Measurements from ENCODE around the gene MAP4.

The MAP4 gene

GRCh38 chr3:47856669-47857068 is 159.5 kb downstream of the MAP4 start:
- TF ChIP-seq CTCF (IDR thresholded peaks at IDR 0.05; ENCODE audit: extremely low read depth, insufficient read depth, missing control alignments): no peak
- DNase-seq (ENCODE audit: low spot score): no peak
- in situ Hi-C loops (cut with MboI; ENCODE audit: low pct_unique_long_range_greater_than_20kb, low sequenced_read_pairs, unreplicated experiment): no loop called here

DNA sequence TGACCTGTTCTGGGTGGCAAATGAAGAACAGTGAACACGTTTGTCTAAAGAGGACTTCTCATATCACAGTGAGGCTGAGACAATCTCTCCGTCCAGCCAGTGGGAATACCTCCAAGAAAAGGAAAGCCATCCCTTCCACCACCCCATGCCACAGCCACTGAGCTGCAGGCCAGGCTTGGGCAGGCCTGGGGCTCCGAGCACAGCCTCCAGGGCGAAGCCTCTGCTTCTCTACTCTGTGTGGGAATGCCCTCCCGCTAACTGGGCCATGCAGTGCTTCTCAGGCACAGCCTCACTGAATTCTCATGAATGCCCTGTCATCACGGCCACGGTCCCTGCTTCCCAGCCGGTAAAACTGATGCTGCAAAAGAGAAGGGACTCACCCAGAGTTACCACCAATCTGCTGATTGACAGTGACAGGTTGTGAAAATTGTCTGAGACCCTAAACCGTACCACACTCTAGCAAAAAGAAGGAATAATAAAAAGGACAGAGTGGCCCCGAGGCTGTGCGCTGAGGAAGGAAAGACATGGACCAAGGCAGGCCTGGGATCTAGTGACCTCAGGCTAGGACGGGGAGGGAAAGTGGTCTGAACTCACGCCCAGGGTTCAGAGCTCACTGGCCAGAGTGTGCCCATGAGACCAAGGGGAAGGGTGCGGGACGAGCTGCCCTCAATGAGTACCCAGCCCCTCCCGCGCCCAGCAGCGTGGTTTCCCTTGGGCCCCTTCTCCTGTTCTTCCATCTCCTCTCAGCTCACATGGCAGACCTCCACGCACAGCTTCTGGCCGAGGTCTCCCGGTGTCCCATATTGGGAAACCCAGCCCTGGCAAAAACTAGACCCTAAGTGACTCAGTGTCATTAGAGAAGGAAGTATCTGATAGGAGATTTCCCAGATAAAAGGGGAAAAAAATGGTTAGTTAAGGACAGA is 160.5 kb downstream of the MAP4 start:
- DNase-seq (ENCODE audit: low spot score): no peak
- in situ Hi-C loops (cut with MboI; ENCODE audit: low pct_unique_long_range_greater_than_20kb, low sequenced_read_pairs, unreplicated experiment): no loop called here

GRCh38 chr3:47854720-47855455 is 161.3 kb downstream of the MAP4 start:
- TF ChIP-seq CTCF (IDR thresholded peaks at IDR 0.05; ENCODE audit: extremely low read depth, insufficient read depth, missing control alignments): no peak
- in situ Hi-C loops (cut with MboI; ENCODE audit: low pct_unique_long_range_greater_than_20kb, low sequenced_read_pairs, unreplicated experiment): no loop called here
- DNase-seq (ENCODE audit: low spot score): no peak

More for the DNA sequence above, 160.5 kb downstream of the MAP4 start:
- TF ChIP-seq CTCF (IDR thresholded peaks at IDR 0.05; ENCODE audit: extremely low read depth, insufficient read depth, missing control alignments): no peak

DNA sequence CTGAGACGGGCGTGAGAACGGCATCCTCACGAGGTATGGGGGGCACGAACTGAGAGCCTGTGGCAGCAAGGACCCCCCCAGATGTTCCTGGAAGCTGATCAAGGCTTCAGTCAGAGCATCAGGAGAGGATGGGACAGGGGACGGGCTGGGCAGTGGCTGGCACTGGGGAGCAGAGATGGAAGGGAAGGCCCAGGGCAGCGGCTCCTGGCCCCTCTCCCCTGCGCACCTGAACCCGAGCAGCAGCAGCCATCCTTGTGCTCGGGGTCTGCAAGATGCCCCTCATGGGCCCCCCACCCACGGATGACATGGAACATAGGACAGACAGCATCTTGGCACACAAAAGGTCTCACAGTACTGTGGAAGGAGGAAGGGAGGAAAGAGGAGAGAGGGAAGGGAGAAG is 161.9 kb downstream of the MAP4 start:
- no peak for DNase-seq (ENCODE audit: low spot score)
- no peak for TF ChIP-seq CTCF (IDR thresholded peaks at IDR 0.05; ENCODE audit: extremely low read depth, insufficient read depth, missing control alignments)
- in situ Hi-C loops (cut with MboI; ENCODE audit: low pct_unique_long_range_greater_than_20kb, low sequenced_read_pairs, unreplicated experiment): no loop called here

GRCh38 chr3:47852604-47853602 is 163.3 kb downstream of the MAP4 start:
- no peak for TF ChIP-seq CTCF (IDR thresholded peaks at IDR 0.05; ENCODE audit: extremely low read depth, insufficient read depth, missing control alignments)
- in situ Hi-C loops (cut with MboI; ENCODE audit: low pct_unique_long_range_greater_than_20kb, low sequenced_read_pairs, unreplicated experiment): no loop called here
- no peak for DNase-seq (ENCODE audit: low spot score)
